Measurements from ENCODE around the gene LRMDA.

LRMDA gene

GRCh38 chr10:76444034-76444800 lies 1012.8 kb downstream of the LRMDA start:
- H4K20me1 ChIP-seq (ENCODE audit: insufficient read depth) = no peaks in the 10 kb centered on the region
- no peaks in the 10 kb centered on the region for H3K36me3 ChIP-seq (ENCODE audit: insufficient read depth)
- no peaks in the 10 kb centered on the region for H3K27me3 ChIP-seq (ENCODE audit: insufficient read depth, low read depth)
- H2AFZ ChIP-seq (ENCODE audit: low read depth) = no peak overlapping the region
- H3K9ac ChIP-seq = no peak overlapping the region
- TF ChIP-seq CTCF (conservative IDR thresholded peaks at IDR 0.05; ENCODE audit: low read depth, low read length) = no peak
- no peaks in the 10 kb centered on the region for H3K79me2 ChIP-seq (ENCODE audit: insufficient read depth, low read depth)
- no peak overlapping the region for H3K27ac ChIP-seq
- H3K4me3 ChIP-seq (IDR thresholded peaks at IDR 0.05; ENCODE audit: insufficient read depth, low read depth, low read length) = no peak overlapping the region
- no peak overlapping the region for H3K4me2 ChIP-seq
- no peaks in the 10 kb centered on the region for H3K4me1 ChIP-seq (ENCODE audit: low read depth, poor library complexity, severe bottlenecking)

DNA sequence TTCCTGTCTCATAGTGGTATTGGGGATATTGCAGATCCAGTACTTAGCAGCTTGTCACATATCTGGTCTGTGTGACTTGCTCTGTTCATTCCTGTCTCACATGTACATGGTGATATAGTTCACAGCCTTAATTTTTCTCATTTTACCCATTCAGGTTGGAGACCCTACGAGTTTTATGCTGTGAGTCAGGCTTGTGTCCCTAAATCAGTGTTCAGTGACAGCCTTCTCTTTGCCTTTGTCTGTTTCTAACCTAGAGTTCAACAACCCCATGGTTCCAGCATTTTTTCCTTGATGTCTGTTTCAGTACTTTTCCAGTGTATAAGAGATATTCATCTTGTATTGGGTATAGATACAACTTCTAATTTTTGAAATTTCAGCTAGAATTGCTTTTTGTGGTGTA lies 1016.2 kb downstream of the LRMDA start:
- H4K20me1 ChIP-seq (ENCODE audit: insufficient read depth) = no peaks in the 10 kb centered on the region
- no peak overlapping the region for H2AFZ ChIP-seq (ENCODE audit: low read depth)
- no peaks in the 10 kb centered on the region for H3K79me2 ChIP-seq (ENCODE audit: insufficient read depth, low read depth)
- H3K27ac ChIP-seq = no peak overlapping the region
- no peaks in the 10 kb centered on the region for H3K4me1 ChIP-seq (ENCODE audit: low read depth, poor library complexity, severe bottlenecking)
- no peaks in the 10 kb centered on the region for H3K36me3 ChIP-seq (ENCODE audit: insufficient read depth)
- no peak overlapping the region for H3K9ac ChIP-seq
- H3K4me3 ChIP-seq (IDR thresholded peaks at IDR 0.05; ENCODE audit: insufficient read depth, low read depth, low read length) = no peak overlapping the region
- no peak for TF ChIP-seq CTCF (conservative IDR thresholded peaks at IDR 0.05; ENCODE audit: low read depth, low read length)
- H3K27me3 ChIP-seq (ENCODE audit: insufficient read depth, low read depth) = no peaks in the 10 kb centered on the region
- no peak overlapping the region for H3K4me2 ChIP-seq

DNA sequence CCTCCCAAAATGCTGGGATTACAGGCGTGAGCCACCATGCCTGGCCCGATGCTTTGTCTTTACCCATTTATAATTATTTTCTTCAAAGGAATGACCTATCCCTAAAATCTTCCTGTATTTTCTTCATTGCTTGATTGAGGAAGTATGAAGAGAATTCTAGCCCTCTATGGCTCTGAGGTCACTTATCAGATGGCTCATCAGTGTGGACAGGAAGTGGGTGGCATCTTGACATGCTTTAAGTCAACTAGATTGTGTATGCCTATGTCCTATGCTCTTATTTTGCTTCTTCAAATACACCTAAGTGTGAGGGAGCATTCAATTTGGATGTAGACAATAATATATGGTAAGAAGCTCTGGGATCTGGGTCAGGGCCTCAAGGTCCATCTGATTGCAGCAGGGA lies 1020.5 kb downstream of the LRMDA start:
- no peak overlapping the region for H3K27ac ChIP-seq
- no peak for TF ChIP-seq CTCF (conservative IDR thresholded peaks at IDR 0.05; ENCODE audit: low read depth, low read length)
- no peaks in the 10 kb centered on the region for H3K4me1 ChIP-seq (ENCODE audit: low read depth, poor library complexity, severe bottlenecking)

DNA sequence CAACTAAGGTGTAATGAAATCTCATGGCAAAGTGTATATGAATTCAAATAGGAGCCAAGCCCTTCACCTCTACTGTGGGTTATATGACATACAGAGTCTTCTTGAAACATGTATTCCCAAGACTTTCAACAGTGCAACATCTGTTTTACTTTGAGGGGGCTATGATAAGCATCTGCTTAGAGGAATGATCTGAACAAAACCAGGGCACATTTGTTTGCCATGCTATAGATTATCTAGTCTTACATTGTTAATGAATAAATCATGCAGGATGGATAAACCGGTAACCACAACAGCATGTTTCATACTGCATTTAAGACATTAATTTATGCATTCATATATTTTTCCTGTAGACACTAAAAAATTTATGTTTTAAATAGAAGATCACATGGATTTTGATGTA lies 1021.9 kb downstream of the LRMDA start:
- Histone ChIP-seq H3K27me3 (ENCODE audit: insufficient read depth, low read depth) (no peaks in the 10 kb centered on the region), H4K20me1 (ENCODE audit: insufficient read depth) (no peaks in the 10 kb centered on the region), H2AFZ (ENCODE audit: low read depth) (no peak overlapping the region), H3K4me2 (no peak overlapping the region), H3K9ac (no peak overlapping the region), H3K79me2 (ENCODE audit: insufficient read depth, low read depth) (no peaks in the 10 kb centered on the region), H3K4me1 (ENCODE audit: low read depth, poor library complexity, severe bottlenecking) (no peaks in the 10 kb centered on the region), H3K4me3 (IDR thresholded peaks at IDR 0.05; ENCODE audit: insufficient read depth, low read depth, low read length) (no peak overlapping the region), H3K36me3 (ENCODE audit: insufficient read depth) (no peaks in the 10 kb centered on the region), H3K27ac (no peak overlapping the region)
- TF ChIP-seq CTCF (conservative IDR thresholded peaks at IDR 0.05; ENCODE audit: low read depth, low read length) = no peak

More for the DNA sequence above, 1020.5 kb downstream of the LRMDA start:
- Histone ChIP-seq H3K27me3 (ENCODE audit: insufficient read depth, low read depth) (no peaks in the 10 kb centered on the region), H3K36me3 (ENCODE audit: insufficient read depth) (no peaks in the 10 kb centered on the region), H4K20me1 (ENCODE audit: insufficient read depth) (no peaks in the 10 kb centered on the region), H3K4me3 (IDR thresholded peaks at IDR 0.05; ENCODE audit: insufficient read depth, low read depth, low read length) (no peak overlapping the region), H2AFZ (ENCODE audit: low read depth) (no peak overlapping the region), H3K79me2 (ENCODE audit: insufficient read depth, low read depth) (no peaks in the 10 kb centered on the region), H3K4me2 (no peak overlapping the region), H3K9ac (no peak overlapping the region)
